Hematopoietic multipotent progenitor cell treated with erythropoietin and hydrocortisone succinate and interleukin-3 and kit ligand, for 8 days (in vitro differentiated cells): Measurements from ENCODE around the gene CCDC88C.
"Not testable (repeated sequence)": the region's sequence is repeated elsewhere in the genome, so short reads cannot be mapped to it uniquely, and the experiment has no call there.

Experiments
- DNase-seq: peaks from one replicate; pipeline ENCODE4 v3.0.0-alpha.2; 2015

The CCDC88C gene

DNA sequence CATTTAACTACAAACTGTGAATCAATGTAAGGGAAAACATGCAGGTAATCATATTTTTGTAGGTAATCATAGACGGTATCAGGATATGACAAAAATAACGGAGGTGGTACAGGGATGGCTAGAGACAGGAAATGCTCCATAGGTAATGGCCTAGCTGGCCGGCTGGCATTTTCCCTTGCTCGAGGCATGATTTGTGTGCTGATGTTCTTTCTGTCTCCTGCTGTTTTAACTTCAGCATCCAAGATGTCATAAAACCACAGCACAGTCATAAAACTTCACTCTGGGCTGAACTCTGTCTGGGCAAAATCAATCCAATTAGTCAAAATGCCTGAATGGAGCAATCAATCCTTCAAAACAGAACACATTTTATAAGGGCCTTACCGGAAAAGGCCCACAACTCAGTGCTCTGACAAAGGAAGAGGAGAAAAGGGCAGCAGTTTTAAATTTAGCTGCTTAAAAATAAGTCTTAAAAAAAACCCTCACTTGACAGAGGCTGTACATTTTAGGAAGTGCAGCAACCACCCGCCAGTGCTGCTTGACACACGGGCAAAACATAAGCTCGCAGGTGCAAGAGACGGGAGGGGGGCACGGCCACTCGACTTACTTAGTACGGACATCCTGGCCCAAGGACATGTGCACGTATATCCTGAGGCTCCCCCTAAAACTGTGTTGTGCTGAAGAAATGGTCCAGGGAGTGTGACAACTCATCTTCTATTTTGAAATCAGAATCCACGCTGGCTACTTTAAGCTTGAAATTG is 132.7 kb downstream of the CCDC88C start:
- DNase-seq, result no peak

DNA sequence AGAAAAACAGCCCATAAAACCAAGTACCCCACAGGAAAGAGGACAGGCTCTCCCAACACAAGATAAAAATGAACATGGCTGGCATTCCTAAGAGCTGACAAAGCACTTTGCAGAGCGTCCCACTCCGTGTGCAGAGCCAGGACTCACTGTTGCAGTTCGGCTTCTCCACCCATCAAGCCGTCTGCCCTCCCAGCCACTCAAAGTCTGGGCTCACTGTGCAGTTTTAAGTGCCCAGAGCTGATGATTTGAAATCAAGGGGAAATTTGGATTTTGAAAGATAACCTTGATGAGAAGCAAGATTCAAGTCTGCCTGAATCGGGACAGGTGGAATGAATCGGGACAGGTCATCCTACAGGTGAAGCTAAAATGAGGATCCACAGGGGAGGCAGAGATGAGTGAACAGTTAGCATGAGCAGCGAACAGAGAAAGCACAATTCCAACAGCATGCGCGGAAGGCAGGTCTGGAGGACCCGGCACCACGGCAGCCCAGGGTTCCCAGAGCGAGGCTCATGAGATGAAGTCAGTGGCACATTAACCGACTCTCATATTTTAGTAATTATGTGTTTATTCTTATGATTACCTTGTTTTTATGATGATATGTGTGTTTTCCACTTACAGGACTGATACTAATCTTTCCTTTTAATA is 133.4 kb downstream of the CCDC88C start:
- DNase-seq, result no peak

DNA sequence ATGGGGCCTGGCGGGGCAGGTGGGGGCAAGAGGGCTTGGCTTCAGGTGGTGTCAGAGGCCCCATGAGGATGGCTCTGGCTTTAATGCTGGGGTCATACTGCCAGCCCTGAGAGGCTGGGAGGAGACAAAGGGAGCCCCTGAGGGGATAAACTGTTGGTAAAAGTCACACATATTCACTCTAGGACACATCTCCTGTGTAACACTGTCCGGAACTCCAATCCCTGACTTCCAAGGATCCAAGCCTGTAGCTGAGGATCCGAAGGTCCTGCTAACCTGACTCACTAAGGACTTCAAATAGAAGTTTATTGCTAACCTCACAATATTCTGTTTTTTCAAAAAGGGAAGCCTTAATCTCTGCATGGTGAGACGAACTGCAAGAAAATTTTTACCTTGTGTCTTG is 134.0 kb downstream of the CCDC88C start:
- DNase-seq, result no peak

DNA sequence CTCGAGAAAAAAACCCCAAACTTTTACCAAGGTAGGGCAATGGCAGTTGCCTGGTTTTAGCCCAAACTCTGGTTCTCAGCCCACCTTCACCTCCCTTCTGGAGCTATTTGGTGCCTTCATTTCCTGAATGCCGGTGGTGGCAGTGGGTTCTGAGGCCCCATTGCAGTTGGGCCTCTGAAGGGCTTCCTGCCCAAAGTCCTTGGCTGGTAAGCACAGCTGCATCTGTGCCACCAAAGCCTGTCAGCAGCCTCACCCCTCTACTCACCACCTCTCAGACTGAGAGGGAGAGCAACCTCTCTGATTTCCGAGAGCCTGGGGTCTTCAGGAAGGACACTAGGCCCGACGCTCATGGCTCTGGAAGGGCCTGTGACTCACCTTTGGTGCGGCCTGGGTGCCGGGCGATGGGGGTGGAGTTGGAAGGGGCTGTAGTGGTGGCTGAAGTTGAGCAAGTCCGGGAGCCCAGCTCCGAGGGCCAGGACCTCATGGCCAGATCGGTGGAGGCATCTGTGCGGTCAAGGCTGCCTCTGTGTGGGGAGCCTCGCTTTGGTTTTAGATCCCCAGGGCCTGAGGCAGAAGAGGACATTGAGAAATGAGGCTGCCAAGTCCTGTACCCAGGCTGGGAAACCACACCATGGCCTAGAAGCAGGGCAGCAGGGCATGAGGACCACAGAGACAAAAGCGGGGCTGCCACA is 134.5 kb downstream of the CCDC88C start:
- DNase-seq, result no peak

DNA sequence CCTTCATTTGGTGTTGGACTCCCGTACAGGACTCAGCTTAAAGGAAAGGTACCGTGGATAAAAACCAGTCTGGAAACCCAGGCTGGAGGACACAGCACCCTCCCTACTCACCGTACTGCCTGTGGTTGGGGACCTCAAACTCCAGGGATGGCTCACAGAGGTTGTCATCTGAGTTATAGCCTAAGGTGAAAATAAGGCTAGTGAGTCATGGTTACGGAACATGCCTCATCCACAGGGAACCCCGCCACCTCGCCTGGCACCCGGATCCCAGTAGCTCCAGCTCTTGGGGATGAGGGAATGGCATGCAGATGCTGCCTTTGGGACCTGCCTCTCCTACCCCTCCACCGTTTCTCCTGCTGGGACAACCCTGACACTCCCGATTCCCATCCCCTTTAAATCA is 136.3 kb downstream of the CCDC88C start:
- DNase-seq, result no peak

DNA sequence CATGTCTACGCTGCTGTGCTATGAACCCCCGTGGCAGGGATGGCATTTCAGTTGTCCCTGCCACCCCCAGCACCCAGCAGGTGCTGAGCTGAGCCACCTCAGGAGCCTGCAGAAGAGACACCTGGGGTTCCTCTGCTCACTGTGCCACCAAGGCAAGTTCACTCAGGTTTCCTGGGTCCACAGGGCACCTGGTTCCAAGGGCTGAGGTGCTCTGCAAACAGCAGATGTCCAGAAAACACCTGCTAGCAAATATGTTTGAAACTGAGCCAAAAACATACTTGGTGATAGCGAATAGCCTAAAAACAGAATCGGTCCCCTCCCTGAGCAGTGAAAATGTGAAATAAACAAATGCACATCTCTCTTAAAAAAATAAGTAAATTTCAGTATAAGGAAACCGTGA is 137.5 kb downstream of the CCDC88C start:
- no peak for DNase-seq

DNA sequence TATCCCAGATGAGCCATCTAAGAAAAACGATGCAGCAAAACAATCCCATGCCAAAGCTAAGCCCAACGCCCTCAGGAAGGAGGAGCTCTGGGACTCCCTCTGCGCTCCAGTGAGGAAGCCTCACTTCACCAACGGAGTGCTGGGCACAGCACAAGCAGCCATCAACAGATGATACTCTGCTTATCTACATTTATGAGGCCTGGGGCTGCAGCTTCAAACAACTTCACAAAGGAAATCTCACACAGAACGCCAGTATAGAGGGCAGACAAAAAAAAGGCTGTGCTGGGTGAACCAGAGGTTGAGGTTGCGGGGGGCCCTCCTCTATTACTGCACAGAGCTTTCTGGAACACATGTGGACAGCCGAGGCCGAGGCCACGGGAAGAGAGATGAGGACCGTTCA is 138.3 kb downstream of the CCDC88C start:
- DNase-seq, result no peak

DNA sequence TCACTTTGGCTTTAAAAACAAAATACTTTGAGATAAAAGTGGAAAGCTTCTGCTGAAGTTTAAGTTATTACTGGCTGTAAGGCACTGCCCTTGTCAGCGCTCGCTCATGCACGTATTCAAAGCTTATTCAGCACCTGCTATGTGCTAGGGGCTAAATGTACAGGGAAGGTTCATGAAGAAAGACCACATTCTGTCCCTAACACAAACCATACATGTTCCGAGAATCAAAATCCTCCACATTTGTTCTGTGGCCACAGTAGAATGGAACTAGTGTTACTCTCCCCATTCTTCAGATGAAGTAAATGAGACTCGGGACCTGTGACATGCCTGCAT is 139.3 kb downstream of the CCDC88C start:
- DNase-seq, result no peak

DNA sequence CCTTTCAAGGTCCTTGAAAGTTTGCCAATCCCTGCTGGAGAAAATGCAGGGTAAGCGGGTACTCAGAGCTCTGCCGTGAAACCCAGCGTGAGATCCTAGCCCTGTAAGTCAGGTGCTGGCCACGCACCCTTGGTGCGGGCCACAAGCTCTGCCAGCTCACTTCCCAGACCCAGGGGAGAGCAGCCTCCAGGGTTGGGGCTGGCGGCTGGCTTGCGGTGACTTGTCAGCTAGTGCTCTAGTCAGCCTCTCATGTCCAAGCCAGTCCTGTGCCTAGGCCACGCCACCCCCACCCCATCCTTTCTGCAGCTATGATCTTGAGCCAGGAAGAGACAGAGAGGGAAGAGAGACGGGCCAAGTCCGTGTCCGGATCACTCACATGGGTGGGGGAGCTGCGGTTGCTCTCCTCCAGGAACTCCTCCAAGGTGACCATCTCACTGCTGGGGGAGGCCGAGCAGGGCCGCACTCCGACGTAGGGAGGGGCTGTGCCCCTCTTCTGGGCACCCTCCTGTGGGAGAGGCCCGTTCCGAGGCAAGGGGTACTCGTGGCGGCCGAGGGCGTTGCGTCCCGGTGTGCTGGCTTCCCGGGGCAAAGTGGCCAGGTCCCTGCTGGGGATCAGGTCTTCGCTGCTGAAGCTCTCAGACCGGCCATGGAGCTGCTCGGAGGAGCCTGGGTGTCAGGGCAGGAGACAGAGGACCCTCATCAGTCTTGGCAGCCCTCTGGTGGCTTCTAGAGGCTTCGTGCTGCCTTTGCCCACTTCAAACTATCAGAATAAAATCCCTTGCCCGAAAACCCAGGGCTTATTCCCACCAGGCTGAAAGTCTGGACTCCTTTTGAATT is 139.9 kb downstream of the CCDC88C start:
- DNase-seq, result no peak

DNA sequence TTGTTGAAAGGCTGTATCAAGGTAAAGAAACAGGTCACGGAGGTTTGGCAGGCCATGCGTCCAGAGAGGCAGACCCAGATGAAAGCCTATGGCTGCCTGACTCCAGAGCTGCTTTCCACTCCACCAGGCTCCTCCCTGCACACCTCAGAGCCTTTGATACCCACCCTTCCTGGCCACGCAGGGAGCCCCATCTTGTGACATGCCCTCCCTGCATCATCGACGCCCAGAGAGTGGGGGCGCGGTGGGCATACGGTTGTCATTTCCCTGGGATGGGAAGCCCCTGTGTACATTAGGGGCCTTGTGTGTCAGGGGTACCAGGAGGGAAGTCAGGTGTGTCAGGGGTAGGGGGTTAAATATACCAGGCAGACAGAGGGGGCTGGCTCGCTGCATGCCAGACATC is 142.8 kb downstream of the CCDC88C start:
- DNase-seq, result no peak

DNA sequence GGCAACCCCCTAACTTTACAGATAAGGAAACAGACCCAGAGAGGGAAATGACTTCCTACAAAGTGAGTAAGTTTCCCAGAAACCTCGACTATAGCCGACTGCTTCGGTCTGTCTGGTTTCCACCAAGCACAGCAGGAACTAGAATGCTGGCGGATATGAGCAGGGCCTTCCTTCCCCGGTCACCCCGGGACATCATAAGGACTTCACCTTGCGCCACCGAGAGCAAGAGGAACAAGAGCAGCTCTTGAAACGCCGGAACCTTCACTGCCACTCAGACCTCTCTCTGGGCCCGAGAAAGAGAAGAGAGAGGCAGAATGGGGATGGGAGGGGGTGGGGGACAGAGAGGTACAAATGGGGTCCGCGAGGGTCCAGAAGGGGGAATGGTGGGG is 143.7 kb downstream of the CCDC88C start:
- no peak for DNase-seq

DNA sequence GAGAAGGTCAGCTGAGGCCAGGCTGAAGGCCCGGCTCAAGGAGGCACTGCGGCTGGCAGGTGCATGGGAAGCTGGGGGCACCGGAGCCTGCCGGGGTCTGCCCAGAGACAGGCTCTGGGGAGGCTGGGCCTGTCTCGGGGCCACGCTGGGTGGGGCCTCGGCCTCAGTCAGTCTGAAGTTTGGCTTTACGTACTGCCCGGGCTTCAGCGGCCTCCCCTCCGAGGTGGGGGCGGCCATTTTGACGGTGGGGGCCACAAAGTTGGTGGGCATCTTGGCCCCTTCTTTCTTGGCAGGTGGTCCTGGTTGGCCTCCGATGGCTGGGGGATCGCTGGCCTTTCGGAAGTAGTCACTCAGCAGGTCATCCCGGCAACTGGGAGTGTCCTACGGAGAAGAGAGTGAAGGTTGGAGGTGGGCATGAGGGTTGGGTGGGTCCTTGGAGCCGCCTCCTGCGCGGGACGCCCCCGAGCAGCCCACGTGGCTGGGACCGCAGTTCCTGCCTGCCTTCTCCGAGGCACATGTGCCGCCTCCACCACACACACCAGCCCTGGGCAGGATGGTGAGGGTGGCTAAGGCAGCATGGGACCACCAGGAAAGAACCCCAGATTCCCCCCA is 144.2 kb downstream of the CCDC88C start:
- DNase-seq, result no peak

DNA sequence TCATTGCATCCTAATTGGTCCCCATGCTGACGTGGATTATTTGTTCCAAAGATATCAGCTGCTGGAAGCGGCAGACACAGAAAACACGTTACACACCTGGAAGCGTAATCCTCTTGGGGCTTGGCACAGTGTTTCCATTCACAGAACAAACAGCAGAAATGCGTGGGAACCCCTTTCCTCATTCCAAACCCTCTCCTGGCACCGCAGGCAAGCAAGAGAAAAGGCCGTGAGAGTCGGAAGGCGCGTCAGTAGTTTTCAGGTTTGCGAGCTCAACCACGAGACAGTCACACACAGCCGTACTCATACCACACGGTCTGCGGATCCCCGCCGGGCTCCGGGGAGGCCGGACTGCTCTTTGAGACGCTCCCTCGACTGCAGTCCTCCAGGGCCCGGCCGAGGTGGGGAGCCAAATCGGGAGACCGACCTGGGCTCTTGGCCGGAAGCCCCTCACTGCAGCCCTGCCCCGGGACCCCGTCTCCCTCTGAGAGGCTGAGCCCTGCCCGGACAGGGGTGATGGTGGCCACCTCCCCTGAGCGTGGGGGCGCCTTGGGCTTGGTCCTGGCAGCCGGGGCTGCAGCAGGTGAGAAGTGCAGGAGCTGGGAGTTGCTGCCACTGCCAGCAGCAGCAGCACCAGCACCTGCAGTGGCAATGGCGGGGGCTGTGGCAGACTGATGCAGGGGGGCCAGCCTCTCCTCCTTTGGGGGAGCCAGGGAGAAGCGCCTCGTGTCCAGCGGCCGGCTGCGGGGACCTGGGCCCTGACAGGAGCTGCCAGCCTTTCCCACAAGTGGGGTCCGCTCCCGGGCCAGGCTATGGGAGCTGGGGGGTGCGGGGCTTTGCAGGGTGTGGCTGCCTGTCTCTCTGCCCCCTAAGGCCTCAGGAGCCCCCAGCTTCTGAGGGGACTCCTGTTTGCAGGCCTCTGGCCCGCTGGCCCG is 145.0 kb downstream of the CCDC88C start:
- no peak for DNase-seq

DNA sequence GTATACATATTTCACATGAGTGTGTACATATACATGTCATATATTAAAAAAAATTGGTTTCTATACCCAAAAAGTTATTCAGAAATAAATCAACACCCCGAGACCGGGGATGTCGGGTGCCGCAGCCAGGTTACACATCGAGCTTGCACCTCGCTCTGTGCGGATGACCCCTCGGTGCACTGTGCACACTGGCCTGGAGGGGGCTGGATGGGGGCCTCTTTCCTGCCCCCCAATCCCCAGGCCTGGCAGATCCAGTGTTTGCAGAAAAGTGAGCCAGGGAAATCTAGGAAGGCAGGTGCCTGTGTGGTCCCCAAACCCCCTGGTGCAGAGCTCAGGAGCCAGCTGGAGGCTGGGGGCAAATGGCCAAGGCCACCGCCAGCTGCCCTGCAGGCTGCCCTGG is 146.0 kb downstream of the CCDC88C start:
- DNase-seq, result no peak

DNA sequence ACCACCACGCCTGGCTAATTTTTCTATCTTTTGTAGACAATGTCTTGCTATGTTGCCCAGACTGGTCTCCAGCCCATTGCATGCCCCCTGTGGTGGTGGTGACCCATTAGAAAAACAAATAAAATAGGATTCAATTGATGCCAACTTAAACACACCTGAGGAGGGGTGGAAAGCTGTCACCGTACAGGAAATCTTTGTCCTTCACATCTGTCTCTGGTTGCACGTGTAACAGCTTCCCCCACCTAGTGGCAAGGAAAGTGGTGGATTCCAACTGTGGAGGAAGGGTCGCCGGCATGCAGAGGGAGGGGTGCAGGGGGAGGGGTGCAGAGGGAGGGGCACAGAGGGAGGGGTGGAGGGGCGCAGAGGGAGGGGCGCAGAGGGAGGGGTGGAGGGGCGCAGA is 147.0 kb downstream of the CCDC88C start:
- no peak for DNase-seq

DNA sequence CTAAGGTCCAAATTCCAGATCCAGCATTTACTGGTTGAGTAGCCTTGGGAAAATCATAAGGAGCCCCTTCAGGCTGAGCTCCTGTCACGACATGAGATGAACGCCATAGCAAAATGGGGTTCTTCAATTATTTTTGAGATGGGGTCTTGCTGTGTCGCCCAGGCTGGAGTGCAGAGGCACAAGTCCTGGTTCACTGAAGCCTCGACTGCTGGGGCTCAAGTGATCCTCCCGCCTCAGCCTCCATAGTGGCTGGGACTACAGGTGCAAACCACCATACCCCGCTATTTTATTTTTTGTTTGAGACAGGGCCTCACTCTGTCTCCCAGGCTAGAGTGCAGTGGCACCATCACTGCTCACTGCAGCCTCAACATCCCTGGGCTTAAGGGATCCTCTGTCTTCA is 147.4 kb downstream of the CCDC88C start:
- no peak for DNase-seq

DNA sequence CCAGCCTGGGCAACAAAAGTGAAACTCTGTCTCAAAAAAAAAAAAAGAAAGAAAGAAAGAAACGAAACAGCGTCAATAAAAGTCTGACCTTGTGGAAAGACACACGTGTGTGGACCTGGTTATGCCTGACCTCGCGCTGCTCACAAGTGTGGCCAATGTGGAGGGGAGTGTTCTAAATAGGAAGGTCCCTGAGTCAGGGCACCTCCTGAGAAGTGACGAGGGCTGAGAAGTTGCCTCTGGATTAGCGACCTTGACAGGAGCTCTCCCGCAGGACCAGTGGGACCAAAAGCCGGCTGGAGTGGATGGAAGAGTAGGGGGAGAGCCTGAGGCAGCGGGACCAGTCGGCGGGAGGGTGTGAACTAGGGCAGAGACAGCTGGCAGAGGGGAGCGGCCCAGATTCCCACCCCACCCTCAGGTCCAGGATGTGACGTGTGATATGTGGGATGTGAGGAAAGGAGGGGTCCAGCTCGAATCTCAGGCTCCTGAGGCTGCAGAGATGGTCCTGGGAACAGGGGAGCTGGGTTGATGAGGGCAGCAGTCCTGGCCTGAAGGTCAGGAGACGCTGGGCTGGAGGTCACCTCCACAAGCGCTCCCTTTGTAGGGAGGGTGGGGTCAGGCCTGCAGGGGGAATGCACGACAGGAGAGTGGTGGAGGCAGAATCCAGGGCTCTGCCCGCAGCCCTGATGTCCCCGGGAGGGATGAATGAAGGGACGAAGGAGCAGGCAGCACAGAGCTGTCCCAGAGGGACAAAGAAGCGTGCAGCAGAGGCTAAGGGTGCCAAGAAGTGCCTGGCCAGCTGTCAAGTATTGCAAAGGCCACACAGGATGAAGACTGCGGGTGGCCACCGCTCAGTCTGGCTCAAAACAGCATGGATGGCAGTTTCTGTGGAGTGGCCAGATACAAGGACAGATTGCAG is 148.3 kb downstream of the CCDC88C start:
- no peak for DNase-seq

DNA sequence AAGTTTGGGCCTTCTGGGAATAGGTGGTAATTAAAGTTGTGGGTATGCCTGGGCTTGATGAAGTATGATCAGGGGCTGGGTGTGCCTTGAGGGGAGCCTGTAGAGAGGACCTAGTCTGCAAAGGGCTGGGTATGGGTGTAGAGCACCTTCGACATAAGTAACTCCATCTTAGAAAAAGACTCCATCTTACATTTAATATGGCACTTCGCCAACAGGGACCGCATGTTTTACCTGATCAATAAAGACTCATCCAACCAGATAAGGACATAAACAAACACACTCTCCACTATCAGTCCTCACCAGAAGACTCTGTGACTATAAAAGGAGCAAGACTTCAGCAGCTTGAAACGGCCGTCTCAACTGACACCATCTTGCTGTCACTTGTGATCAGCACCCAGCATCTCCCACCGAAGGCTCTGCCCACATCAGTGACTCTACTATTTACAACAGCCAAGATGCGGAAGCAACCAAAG is 149.6 kb downstream of the CCDC88C start:
- peak; percentile 94 for DNase-seq

DNA sequence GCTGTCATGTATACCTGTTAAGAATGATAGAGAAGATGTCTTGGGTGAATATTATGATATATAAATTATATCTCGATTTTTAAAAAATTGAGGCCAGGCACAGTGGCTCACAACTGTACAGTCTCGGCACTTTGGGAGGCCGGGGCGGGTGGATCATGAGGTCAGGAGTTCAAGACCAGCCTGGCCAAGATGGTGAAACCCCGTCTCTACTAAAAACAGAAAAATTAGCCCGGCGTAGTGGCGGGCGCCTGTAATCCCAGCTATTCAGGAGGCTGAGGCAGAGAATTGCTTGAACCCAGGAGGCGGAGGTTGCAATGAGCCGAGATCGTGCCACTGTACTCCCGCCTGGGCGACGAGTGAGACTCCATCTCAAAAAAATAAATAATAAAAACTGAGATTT is 151.3 kb downstream of the CCDC88C start:
- DNase-seq, result not testable (repeated sequence)

DNA sequence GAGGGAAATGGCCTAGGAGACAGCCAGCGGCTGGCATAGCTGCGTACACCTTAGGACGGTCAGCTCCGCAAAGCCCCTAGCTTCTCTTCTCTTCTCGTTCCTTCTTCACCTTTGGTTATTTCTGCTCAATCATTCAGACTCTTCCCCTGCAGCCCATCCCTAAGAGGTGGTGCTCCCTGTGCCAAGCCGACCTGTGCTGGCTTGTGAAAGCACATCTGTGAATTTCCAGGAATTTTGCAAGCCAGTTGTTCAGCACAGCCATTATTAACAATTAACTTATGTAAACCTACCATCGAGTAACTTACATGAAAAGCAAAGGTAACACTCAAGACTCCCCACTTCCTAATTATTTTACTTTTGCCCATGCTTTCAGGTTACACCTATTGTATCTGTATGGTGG is 152.2 kb downstream of the CCDC88C start:
- DNase-seq, result no peak
